Heart left ventricle (tissue), 16 donors: ENCODE measurements around the gene BOD1L1. TPM values are rescaled to one million over a fixed set of nuclear protein-coding genes. Genes with fewer than 3 reads are reported as not detected.
A peak's percentile ranks its signal among the peaks of the same experiment; 100 is the strongest.

ENCODE experiments used
- ATAC-seq, 4 donors: fragments of 200-7000 bp; cut with Tn5 transposase; one replicate each; pipeline ENCODE4 v1.9.1; 2020 to 2022; ENCODE audit warnings: moderate library complexity in 4 of 4, mild to moderate bottlenecking in 3 of 4, moderate number of reproducible peaks in 1 of 4
- DNase-seq, 5 donors: peaks; one replicate each; pipeline ENCODE4 v3.0.0-alpha.2; 2020
- H3K27ac ChIP-seq, 12 donors: fragments of 200-600 bp; sonication (generic) in 4 of 12; one replicate each; pipeline versions ENCODE4 v1.5.0 to v1.8.0; 2016 to 2022; ENCODE audit warnings: mild to moderate bottlenecking in 2 of 12
- H3K27me3 ChIP-seq, 9 donors: fragments of 200-600 bp; sonication (generic) in 2 of 9; one replicate each; pipeline versions ENCODE4 v1.5.1 to v1.8.0; 2016 to 2022; ENCODE audit warnings: mild to moderate bottlenecking in 3 of 9
- H3K36me3 ChIP-seq, 9 donors: fragments of 200-600 bp; sonication (generic) in 2 of 9; one replicate each; pipeline versions ENCODE4 v1.5.0 to v1.8.0; 2018 to 2022; ENCODE audit warnings: mild to moderate bottlenecking in 2 of 9
- H3K4me1 ChIP-seq, 12 donors: fragments of 200-600 bp; sonication (generic) in 4 of 12; one replicate each; pipeline versions ENCODE4 v1.5.0 to v1.8.0; 2016 to 2022; ENCODE audit warnings: mild to moderate bottlenecking in 3 of 12
- H3K4me3 ChIP-seq, 12 donors: fragments of 200-600 bp; sonication (generic) in 4 of 12; one replicate each; pipeline versions ENCODE4 v1.5.0 to v1.8.0; 2017 to 2022; ENCODE audit warnings: mild to moderate bottlenecking in 9 of 12, moderate library complexity in 4 of 12
- H3K9me3 ChIP-seq, 12 donors: fragments of 200-600 bp; sonication (generic) in 4 of 12; one replicate each; pipeline versions ENCODE4 v1.5.0 to v1.8.0; 2016 to 2022; ENCODE audit warnings: mild to moderate bottlenecking in 1 of 12
- POLR2A ChIP-seq, 2 donors: fragments of 450-650 bp; IDR thresholded peaks; one replicate each; pipeline ENCODE4 v1.6.1; 2017; ENCODE audit warnings: antibody characterized with exemption in 2 of 2, mild to moderate bottlenecking in 2 of 2, moderate library complexity in 2 of 2
- WGBS, 4 donors: extraction: QIAGEN DNeasy Blood & Tissue Kit in 2 of 4; methylation state at CpG; one replicate each; pipeline versions ENCODE4 v1.1.5 to v1.1.7; 2013 to 2018; 5-methylcytosine and 5-hydroxymethylcytosine counted together
- intact Hi-C, 10 donors: fragments of 100-400 bp; cut with DNase I; formaldehyde crosslinking; loops; one replicate each; pipeline versions ENCODE4 v1.11.1 to v1.14.2; 2022
- polyA plus RNA-seq, 2 donors: library from polyadenylated mRNA; stranded (reverse); fragments of 200-250 nt; gene quantifications; one replicate each; pipeline ENCODE4 v1.2.3, GENCODE V29; 2013
- total RNA-seq, 9 donors: library from RNA; depleted of rRNA in 2 of 9; stranded (reverse); fragments of >200 nt in 2 of 9; fragmentation: NEBNext Ultra II Directional in 3 of 9; extraction: Animal tissue kit (Norgen Biotek cat#: 25700) in 3 of 9; gene quantifications; one replicate each; pipeline versions ENCODE4 v1.1.0 to v1.2.4, GENCODE V29; 2016 to 2023
- TF ChIP-seq, protein P1 (sequence below), 12 donors: fragments of 200-600 bp; sonication (generic) in 4 of 12; IDR thresholded peaks; one replicate each; pipeline versions ENCODE4 v1.5.0 to v1.8.0; 2018 to 2022; ENCODE audit warnings: antibody characterized with exemption in 12 of 12, mild to moderate bottlenecking in 5 of 12
- donor health status: ischemic (EF 13 %, LVEDD 7.1; RV severe dilation, severe dysfunction).
- donor health status: healthy with polysubstance abuse.
- donor health status: DM: no; HTN: yes; CAD: no.
- donor health status: DM: no; HTN: no; CAD: no.
- donor health status: ischemic (EF 25% LVEDD 6.9; RV normal size, moderate dysfunction).
- donor health status: ischemic (EF 25% LVEDD 5.7; RV mildly dilated, moderate dysfunction).
- donor health status: healthy.
- donor health status: DM: yes; HTN: yes; CAD: no.
- donor health status: ischemic (EF 35%, LVEDD 5.7; RV mildly dilated, moderate dysfunction).
- donor health status: nonischemic (EF 11% LVEDD 7.7; RV severe dilation, severe dysfunction).
- donor health status: DM: yes; HTN: yes; CAD: no.
- donor health status: PGD.
- donor health status: ischemic (EF 29% LVEDD 5.4; RV normal size, mild dysfunction).
- donor health status: nonischemic (EF 23%, LVEDD 6.1; RV moderate dilation, normal function).

The BOD1L1 gene
- total and polyA plus RNA-seq, 11 donors, result 10.9 to 29.2 (median 18.7) TPM

DNA sequence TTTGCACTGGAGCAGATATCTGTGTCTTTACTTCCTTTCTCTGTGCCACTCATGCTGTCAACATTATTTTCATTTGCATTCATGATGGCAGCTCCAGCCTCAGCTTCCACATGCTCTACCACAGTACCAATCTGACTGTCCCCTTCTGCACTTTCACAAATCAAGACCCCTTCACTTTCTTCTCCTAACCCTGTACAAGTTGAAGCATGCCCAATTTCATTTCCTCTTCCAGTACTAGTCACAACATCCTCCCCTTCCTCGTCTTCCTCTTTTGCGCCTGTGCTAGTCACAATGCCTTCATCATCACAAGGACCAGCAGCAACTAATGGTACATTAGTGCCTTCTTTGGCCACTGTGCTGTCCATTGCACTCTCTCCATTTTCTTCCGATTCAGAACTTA lies 26.5 kb downstream of the BOD1L1 start:
- Histone ChIP-seq H3K4me3 (no peak overlapping the region), H3K4me1 (peaks cover 0 to 4% (median 0%) of the 10 kb centered on the region in 12 donors), H3K27ac (no peak overlapping the region), H3K27me3 (no peaks in the 10 kb centered on the region), H3K9me3 (no peaks in the 10 kb centered on the region), H3K36me3 (peaks cover 0 to 99% (median 69%) of the 10 kb centered on the region in 9 donors)
- ATAC-seq (peak in 3 of 4 donors; percentile 34 to 56 (median 39)), DNase-seq (no peak)
- WGBS, 4 donors, result 88 to 98% (median 92%) methylated on average over 3 of the region's 3 CpGs
- TF ChIP-seq, protein P1, sequence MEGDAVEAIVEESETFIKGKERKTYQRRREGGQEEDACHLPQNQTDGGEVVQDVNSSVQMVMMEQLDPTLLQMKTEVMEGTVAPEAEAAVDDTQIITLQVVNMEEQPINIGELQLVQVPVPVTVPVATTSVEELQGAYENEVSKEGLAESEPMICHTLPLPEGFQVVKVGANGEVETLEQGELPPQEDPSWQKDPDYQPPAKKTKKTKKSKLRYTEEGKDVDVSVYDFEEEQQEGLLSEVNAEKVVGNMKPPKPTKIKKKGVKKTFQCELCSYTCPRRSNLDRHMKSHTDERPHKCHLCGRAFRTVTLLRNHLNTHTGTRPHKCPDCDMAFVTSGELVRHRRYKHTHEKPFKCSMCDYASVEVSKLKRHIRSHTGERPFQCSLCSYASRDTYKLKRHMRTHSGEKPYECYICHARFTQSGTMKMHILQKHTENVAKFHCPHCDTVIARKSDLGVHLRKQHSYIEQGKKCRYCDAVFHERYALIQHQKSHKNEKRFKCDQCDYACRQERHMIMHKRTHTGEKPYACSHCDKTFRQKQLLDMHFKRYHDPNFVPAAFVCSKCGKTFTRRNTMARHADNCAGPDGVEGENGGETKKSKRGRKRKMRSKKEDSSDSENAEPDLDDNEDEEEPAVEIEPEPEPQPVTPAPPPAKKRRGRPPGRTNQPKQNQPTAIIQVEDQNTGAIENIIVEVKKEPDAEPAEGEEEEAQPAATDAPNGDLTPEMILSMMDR (IDR thresholded peaks at IDR 0.05), result no peak
- TF ChIP-seq POLR2A (IDR thresholded peaks at IDR 0.05), result no peak
- intact Hi-C loops, result no loop called here

DNA sequence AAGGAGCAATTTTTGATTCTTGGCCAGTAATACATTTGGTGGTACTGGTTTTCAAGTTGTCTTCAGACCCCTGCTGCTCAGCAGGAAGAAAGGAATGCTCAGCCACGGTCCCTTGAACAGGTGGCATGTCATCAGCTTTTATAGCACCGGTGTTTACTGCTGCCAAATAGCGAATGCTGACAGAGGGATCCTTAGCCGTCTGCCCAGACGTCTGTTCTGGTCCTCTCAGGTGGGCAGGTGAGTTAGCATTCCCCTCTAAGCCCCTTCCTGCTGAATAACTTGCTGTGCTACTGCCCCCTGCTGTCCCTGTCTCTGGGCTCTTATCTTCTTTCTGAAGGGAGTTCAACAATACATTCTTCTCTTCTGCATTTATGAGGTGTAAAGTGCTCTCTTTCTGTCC lies 28.4 kb downstream of the BOD1L1 start:
- 71 to 79% (median 76%) methylated on average over 5 of the region's 5 CpGs for WGBS, 4 donors
- peaks cover 0 to 99% (median 69%) of the 10 kb centered on the region in 9 donors for H3K36me3 ChIP-seq

DNA sequence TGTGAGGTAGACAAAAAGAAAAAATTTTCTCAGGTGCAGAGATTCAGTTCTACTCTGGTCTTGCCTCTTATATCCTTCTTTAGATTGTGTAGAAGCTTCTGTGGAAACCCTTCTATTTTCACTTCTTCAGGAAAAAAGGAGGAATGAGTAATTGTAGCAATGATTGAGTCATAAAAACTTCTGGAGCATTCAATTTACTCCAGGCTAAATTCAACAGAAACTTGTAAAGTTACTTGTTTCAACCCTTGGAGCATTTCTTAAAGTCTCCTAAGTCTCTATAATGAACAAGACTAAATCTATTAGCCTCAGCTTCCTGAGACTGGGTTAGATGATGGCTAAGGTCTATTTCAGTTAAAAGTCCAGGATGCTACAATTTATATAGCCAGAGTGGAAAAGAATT lies 29.9 kb downstream of the BOD1L1 start:
- intact Hi-C loops, result no loop called here
- TF ChIP-seq, protein P1 (IDR thresholded peaks at IDR 0.05), result no peak
- TF ChIP-seq POLR2A (IDR thresholded peaks at IDR 0.05), result no peak
- Histone ChIP-seq H3K27ac (no peak overlapping the region), H3K36me3 (peaks cover 0 to 99% (median 69%) of the 10 kb centered on the region in 9 donors), H3K4me1 (peaks cover 0 to 4% (median 0%) of the 10 kb centered on the region in 12 donors), H3K9me3 (no peaks in the 10 kb centered on the region), H3K27me3 (no peaks in the 10 kb centered on the region), H3K4me3 (no peak overlapping the region)
- no peak for DNase-seq
- ATAC-seq, result no peak

More for the DNA sequence above, 28.4 kb downstream of the BOD1L1 start:
- intact Hi-C loops, result no loop called here
- no peak overlapping the region for H3K4me3 ChIP-seq
- H3K27me3 ChIP-seq, result no peaks in the 10 kb centered on the region
- ATAC-seq, result no peak
- H3K27ac ChIP-seq, result no peak overlapping the region
- peaks cover 0 to 4% (median 0%) of the 10 kb centered on the region in 12 donors for H3K4me1 ChIP-seq
- no peaks in the 10 kb centered on the region for H3K9me3 ChIP-seq
- no peak for DNase-seq
- TF ChIP-seq, protein P1 (IDR thresholded peaks at IDR 0.05), result peak in 3 of 12 donors; percentile 6 to 16 (median 14)
- no peak for TF ChIP-seq POLR2A (IDR thresholded peaks at IDR 0.05)

DNA sequence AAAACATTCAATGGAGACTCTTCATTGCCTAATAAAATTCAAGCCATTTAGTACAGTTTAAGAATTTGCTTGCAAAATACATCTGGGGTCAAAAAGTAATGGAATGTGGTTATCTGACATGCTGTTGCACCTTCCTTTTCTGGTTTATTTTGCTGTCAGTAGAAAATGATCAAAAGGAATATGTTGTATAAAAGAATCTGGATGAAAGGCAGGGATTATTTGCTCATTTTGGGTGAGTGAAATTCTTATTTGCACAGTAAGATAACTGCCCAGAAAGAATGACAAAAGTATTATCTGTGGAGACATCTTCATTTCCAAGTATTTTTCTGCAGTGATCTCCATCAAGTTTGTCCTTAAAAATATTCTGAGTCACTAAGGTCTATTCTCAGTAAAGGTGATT lies 30.4 kb downstream of the BOD1L1 start:
- TF ChIP-seq, protein P1 (IDR thresholded peaks at IDR 0.05), result no peak
- no peak for TF ChIP-seq POLR2A (IDR thresholded peaks at IDR 0.05)
- intact Hi-C loops, result no loop called here

More for the DNA sequence above, 30.4 kb downstream of the BOD1L1 start:
- Histone ChIP-seq H3K36me3 (peaks cover 0 to 99% (median 69%) of the 10 kb centered on the region in 9 donors), H3K9me3 (no peaks in the 10 kb centered on the region), H3K4me3 (no peak overlapping the region), H3K4me1 (peaks cover 0 to 4% (median 0%) of the 10 kb centered on the region in 12 donors), H3K27me3 (no peaks in the 10 kb centered on the region), H3K27ac (no peak overlapping the region)
- ATAC-seq (no peak), DNase-seq (no peak)
